ENCODE data around the gene HDHD5.

DNA sequence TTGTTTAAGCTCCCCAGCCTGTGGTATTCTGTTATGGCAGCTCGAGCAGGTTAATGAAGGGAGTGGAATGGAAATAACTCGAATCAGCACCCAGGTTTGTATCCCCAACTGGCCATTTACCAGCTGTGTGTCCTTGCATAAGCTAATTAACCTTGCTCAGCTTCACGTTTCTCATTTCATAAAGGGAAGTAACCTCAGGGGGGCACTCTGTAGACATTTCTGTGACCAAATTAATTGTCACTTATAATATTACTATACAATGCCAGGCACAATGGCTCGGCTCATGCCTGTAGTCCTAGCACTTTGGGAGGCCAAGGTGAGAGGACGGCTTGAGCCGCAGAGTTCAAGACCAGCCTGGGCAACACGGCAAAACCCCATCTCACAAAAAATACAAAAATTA lies 46.4 kb upstream of the HDHD5 start:
- TF ChIP-seq, protein P1, sequence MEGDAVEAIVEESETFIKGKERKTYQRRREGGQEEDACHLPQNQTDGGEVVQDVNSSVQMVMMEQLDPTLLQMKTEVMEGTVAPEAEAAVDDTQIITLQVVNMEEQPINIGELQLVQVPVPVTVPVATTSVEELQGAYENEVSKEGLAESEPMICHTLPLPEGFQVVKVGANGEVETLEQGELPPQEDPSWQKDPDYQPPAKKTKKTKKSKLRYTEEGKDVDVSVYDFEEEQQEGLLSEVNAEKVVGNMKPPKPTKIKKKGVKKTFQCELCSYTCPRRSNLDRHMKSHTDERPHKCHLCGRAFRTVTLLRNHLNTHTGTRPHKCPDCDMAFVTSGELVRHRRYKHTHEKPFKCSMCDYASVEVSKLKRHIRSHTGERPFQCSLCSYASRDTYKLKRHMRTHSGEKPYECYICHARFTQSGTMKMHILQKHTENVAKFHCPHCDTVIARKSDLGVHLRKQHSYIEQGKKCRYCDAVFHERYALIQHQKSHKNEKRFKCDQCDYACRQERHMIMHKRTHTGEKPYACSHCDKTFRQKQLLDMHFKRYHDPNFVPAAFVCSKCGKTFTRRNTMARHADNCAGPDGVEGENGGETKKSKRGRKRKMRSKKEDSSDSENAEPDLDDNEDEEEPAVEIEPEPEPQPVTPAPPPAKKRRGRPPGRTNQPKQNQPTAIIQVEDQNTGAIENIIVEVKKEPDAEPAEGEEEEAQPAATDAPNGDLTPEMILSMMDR (IDR thresholded peaks at IDR 0.05) = no peak
- no peak for TF ChIP-seq POLR2A (IDR thresholded peaks at IDR 0.05)

All from uterus (tissue), 2 donors.